Esophagus (tissue), 2 donors: ENCODE data around the gene VPS13A. TPM values are rescaled to one million over a fixed set of nuclear protein-coding genes. Genes with fewer than 3 reads are reported as not detected.
"Not testable (repeated sequence)": the region's sequence is repeated elsewhere in the genome, so short reads cannot be mapped to it uniquely, and the experiment has no call there.

ENCODE experiments used
- H3K27ac ChIP-seq, 2 donors: one replicate each; pipeline ENCODE4 v1.5.1; 2013; ENCODE audit warnings: low read depth in 2 of 2, mild to moderate bottlenecking in 2 of 2, inconsistent platforms in 1 of 2, low read length in 1 of 2, moderate library complexity in 1 of 2
- H3K27me3 ChIP-seq, 2 donors: one replicate each; pipeline ENCODE4 v1.6.1; 2013; ENCODE audit warnings: low read length in 2 of 2, control low read depth in 1 of 2, mild to moderate bottlenecking in 1 of 2; ENCODE audit not compliant: insufficient read depth in 2 of 2, control insufficient read depth in 1 of 2
- H3K36me3 ChIP-seq, 2 donors: one replicate each; pipeline ENCODE4 v1.6.1; 2013; ENCODE audit warnings: low read length in 1 of 2; ENCODE audit not compliant: control insufficient read depth in 2 of 2, insufficient read depth in 2 of 2
- H3K4me1 ChIP-seq, 2 donors: one replicate each; pipeline ENCODE4 v1.6.1; 2013; ENCODE audit warnings: low read length in 1 of 2; ENCODE audit not compliant: control insufficient read depth in 2 of 2, insufficient read depth in 2 of 2
- H3K4me3 ChIP-seq, 2 donors: one replicate each; pipeline ENCODE4 v1.5.1; 2013; ENCODE audit warnings: low read length in 2 of 2, mild to moderate bottlenecking in 2 of 2, low read depth in 1 of 2, moderate library complexity in 1 of 2
- H3K9me3 ChIP-seq, 2 donors: one replicate each; pipeline ENCODE4 v1.6.1; 2013; ENCODE audit warnings: mild to moderate bottlenecking in 2 of 2, low read depth in 1 of 2, low read length in 1 of 2, moderate library complexity in 1 of 2; ENCODE audit not compliant: control insufficient read depth in 2 of 2, insufficient read depth in 1 of 2
- WGBS, 2 donors: extraction: QIAGEN DNeasy Blood & Tissue Kit; methylation state at CpG; one replicate each; pipeline ENCODE4 v1.1.7; 2013; 5-methylcytosine and 5-hydroxymethylcytosine counted together
- polyA plus RNA-seq, 2 donors: library from polyadenylated mRNA; stranded (reverse); fragments of 200-250 nt; gene quantifications; one replicate each; pipeline ENCODE4 v1.2.3, GENCODE V29; 2013
- donor health status: healthy with polysubstance abuse.
- donor health status: Bipolar disorder and iron deficiency.

Gene VPS13A
- polyA plus RNA-seq, 2 donors: 8.7 to 28.1 TPM

GRCh38 chr9:77325058-77325457 is 147.7 kb downstream of the VPS13A start:
- H3K27me3 ChIP-seq: no peaks in the 10 kb centered on the region
- H3K27ac ChIP-seq: no peak overlapping the region
- 98% methylated on average over 5 of the region's 5 CpGs for WGBS, 2 donors
- no peaks in the 10 kb centered on the region for H3K9me3 ChIP-seq
- no peak overlapping the region for H3K4me3 ChIP-seq
- H3K4me1 ChIP-seq: no peaks in the 10 kb centered on the region
- peaks cover 0 to 6% of the 10 kb centered on the region in 2 donors for H3K36me3 ChIP-seq

GRCh38 chr9:77328102-77328501 is 150.8 kb downstream of the VPS13A start:
- H3K27ac ChIP-seq: no peak overlapping the region
- peaks cover 0 to 6% of the 10 kb centered on the region in 2 donors for H3K36me3 ChIP-seq
- H3K4me3 ChIP-seq: no peak overlapping the region
- H3K4me1 ChIP-seq: no peaks in the 10 kb centered on the region
- H3K27me3 ChIP-seq: no peaks in the 10 kb centered on the region
- no peaks in the 10 kb centered on the region for H3K9me3 ChIP-seq
- WGBS, 2 donors: 92 to 97% methylated on average over 1 of the region's 1 CpG

- Histone ChIP-seq H3K4me3 (no peak overlapping the region), H3K27ac (no peak overlapping the region), H3K9me3 (no peaks in the 10 kb centered on the region), H3K4me1 (no peaks in the 10 kb centered on the region), H3K27me3 (no peaks in the 10 kb centered on the region), H3K36me3 (peaks cover 0 to 5% of the 10 kb centered on the region in 2 donors)
- WGBS, 2 donors: 96 to 97% methylated on average over 5 of the region's 5 CpGs
These were observed 192.7 kb downstream of the VPS13A start for GRCh38 chr9:77370064-77370463.

GRCh38 chr9:77374266-77374665 is 196.9 kb downstream of the VPS13A start:
- H3K27ac ChIP-seq: no peak overlapping the region
- peaks cover 0 to 4% of the 10 kb centered on the region in 2 donors for H3K4me1 ChIP-seq
- no peaks in the 10 kb centered on the region for H3K9me3 ChIP-seq
- H3K27me3 ChIP-seq: no peaks in the 10 kb centered on the region
- H3K36me3 ChIP-seq: peaks cover 0 to 5% of the 10 kb centered on the region in 2 donors
- H3K4me3 ChIP-seq: no peak overlapping the region
- 93 to 98% methylated on average over 3 of the region's 3 CpGs for WGBS, 2 donors

DNA sequence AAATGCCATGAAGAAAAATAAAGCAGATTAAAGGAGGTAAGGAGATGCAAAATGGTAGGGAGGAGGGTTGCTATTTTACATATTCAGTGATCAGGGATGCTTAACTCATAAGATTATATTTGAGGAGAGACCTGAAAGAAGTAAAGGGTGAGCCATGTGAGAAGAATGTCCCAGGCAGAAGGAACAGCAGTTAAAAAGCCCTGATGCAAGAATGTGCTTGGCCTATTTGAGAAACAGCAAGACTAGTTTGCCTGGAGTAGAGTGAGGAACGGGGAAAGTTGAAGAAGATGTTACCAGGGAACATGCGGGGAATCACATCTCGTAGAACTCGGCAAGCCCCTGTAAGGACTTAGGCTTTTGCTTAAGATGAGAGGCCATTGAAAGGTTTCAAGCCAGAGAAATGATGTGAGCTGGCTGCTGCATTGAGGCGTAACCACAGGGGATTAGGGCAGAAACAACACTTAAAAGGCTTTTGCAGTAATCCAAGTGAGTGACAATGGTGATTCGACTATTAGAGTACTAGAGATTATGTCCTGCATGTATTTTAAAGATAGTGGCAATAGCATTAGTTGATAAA is 198.7 kb downstream of the VPS13A start:
- no peaks in the 10 kb centered on the region for H3K27me3 ChIP-seq
- H3K9me3 ChIP-seq: no peaks in the 10 kb centered on the region
- peaks cover 0 to 3% of the 10 kb centered on the region in 2 donors for H3K36me3 ChIP-seq
- H3K4me1 ChIP-seq: peaks cover 0 to 4% of the 10 kb centered on the region in 2 donors
- no peak overlapping the region for H3K27ac ChIP-seq
- WGBS, 2 donors: 86 to 87% methylated on average over 6 of the region's 6 CpGs
- no peak overlapping the region for H3K4me3 ChIP-seq

- H3K27me3 ChIP-seq: no peaks in the 10 kb centered on the region
- no peak overlapping the region for H3K4me3 ChIP-seq
- no peaks in the 10 kb centered on the region for H3K4me1 ChIP-seq
- no peak overlapping the region for H3K27ac ChIP-seq
- H3K9me3 ChIP-seq: no peaks in the 10 kb centered on the region
- H3K36me3 ChIP-seq: no peaks in the 10 kb centered on the region
These were observed 207.1 kb downstream of the VPS13A start for GRCh38 chr9:77384406-77384805.

DNA sequence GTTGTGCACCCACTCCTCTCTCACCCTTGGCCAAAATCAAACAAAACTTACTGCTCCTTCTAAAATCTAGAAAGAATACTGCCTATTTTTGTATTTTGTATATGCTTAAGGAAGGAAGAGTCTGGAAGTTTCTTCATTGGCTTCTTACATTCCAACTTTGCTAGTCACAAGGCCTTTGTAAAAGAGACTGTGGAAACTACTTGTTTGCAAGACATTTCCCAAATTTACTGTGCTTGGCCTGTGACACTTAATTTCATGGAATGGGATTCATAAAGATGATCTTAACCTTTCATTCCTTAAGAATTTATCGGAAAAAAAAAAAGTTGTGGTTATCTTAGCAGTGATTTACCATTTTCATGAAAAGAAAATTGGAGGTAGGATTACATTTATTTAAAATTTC is 208.9 kb downstream of the VPS13A start:
- 36 to 42% methylated on average over 1 of the region's 1 CpG for WGBS, 2 donors
- Histone ChIP-seq H3K27me3 (no peaks in the 10 kb centered on the region), H3K9me3 (no peaks in the 10 kb centered on the region), H3K4me3 (no peak overlapping the region), H3K4me1 (no peaks in the 10 kb centered on the region), H3K27ac (no peak overlapping the region), H3K36me3 (no peaks in the 10 kb centered on the region)

GRCh38 chr9:77391834-77392233 is 214.5 kb downstream of the VPS13A start:
- Histone ChIP-seq H3K9me3 (no peaks in the 10 kb centered on the region), H3K27me3 (no peaks in the 10 kb centered on the region), H3K4me1 (no peaks in the 10 kb centered on the region), H3K27ac (no peak overlapping the region), H3K4me3 (no peak overlapping the region), H3K36me3 (no peaks in the 10 kb centered on the region)
- WGBS, 2 donors: 82 to 97% methylated on average over 3 of the region's 3 CpGs

DNA sequence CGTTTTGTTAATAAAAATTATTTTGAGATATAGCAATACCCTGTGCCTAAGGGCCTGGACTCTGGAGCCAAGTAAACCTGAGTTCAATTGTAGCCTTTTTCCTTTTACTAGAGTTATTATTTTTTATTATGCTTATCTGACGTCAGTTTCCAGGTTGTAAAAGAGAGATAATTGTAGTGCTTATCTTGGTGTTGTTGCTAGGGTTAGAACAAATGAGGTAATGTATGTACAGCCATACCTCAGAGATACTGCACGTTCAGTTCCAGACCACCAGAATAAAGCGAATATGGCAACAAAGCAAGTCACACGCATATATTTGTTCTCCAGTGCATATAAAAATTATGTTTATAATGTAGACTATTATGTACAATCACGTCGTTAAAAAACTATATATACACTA is 215.0 kb downstream of the VPS13A start:
- no peaks in the 10 kb centered on the region for H3K9me3 ChIP-seq
- H3K4me3 ChIP-seq: no peak overlapping the region
- H3K27me3 ChIP-seq: no peaks in the 10 kb centered on the region
- 92 to 96% methylated on average over 7 of the region's 7 CpGs for WGBS, 2 donors
- no peaks in the 10 kb centered on the region for H3K36me3 ChIP-seq
- no peak overlapping the region for H3K27ac ChIP-seq
- H3K4me1 ChIP-seq: no peaks in the 10 kb centered on the region

GRCh38 chr9:77398581-77398980 is 221.2 kb downstream of the VPS13A start:
- not testable (repeated sequence) for H3K4me3 ChIP-seq, H3K36me3 ChIP-seq, H3K27ac ChIP-seq, H3K4me1 ChIP-seq, H3K9me3 ChIP-seq, H3K27me3 ChIP-seq
- WGBS, 2 donors: 74 to 85% methylated on average over 9 of the region's 9 CpGs
